ENCODE measurements around the gene CSNK1D. TPM values are rescaled to one million over a fixed set of nuclear protein-coding genes. Genes with fewer than 3 reads are reported as not detected.

CSNK1D gene
- total RNA-seq, 2 donors from 2014 or later = 140 to 142 TPM

DNA sequence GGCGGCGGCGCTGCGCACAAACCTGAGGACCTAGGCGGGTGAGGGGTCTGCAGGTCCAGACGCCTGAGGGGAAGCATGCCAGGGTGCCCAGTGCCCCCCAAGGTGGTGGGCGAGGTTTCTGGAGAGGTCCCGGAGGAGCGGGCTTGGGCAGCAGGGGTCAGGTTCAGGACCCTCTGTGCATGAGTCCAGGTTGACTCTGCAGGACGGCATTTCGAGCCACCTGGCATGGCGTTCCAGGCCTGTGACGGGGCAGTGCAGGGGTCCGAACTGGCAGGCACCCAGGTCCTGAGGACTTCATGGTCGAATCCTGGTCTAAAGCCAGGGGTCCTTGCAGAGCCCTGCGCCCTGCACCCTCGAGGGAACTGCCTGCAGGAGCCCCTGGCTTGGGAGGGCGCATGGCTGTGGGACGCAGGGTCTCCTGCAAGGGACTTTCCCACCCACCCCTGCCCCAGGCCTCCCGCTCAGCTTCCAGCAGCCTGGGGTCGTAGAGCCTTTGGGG is 41.1 kb downstream of the CSNK1D start:
- H3K9me3 Mint-ChIP-seq = no peaks in the 10 kb centered on the region
- H3K27ac Mint-ChIP-seq = no peak overlapping the region
- peaks cover under 1% of the 10 kb centered on the region for H3K4me1 Mint-ChIP-seq
- peaks cover 64% of the 10 kb centered on the region for H3K36me3 Mint-ChIP-seq (ENCODE audit: low read depth)
- ATAC-seq (replicated peaks) = no peak
- H3K4me3 Mint-ChIP-seq = no peak overlapping the region
- H3K27me3 Mint-ChIP-seq = no peaks in the 10 kb centered on the region

GRCh38 chr17:82231562-82232321 is 41.8 kb downstream of the CSNK1D start:
- Mint-ChIP-seq H3K4me3 (no peak overlapping the region), H3K4me1 (no peaks in the 10 kb centered on the region), H3K9me3 (no peaks in the 10 kb centered on the region), H3K27me3 (no peaks in the 10 kb centered on the region), H3K36me3 (ENCODE audit: low read depth) (peaks cover 60% of the 10 kb centered on the region), H3K27ac (no peak overlapping the region)
- ATAC-seq (replicated peaks) = no peak

DNA sequence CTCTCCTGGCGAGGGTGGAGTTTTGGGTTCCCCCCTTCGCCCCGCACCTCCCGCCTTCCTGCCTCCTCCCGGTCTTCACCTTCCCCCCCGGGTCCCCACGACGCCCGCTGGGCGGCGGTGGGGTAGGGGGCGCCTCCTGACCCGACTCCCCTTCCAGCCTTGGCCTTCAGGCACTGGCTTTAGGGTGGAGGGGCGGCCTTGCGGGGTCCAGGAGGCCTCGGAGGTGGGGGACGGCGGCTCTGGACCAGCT is 42.3 kb downstream of the CSNK1D start:
- Mint-ChIP-seq H3K27ac (no peak overlapping the region), H3K27me3 (no peaks in the 10 kb centered on the region), H3K4me1 (no peaks in the 10 kb centered on the region), H3K36me3 (ENCODE audit: low read depth) (peaks cover 55% of the 10 kb centered on the region), H3K9me3 (no peaks in the 10 kb centered on the region), H3K4me3 (no peak overlapping the region)
- ATAC-seq (replicated peaks) = peak; percentile 16

- no peaks in the 10 kb centered on the region for H3K9me3 Mint-ChIP-seq
- H3K4me3 Mint-ChIP-seq = peak overlapping the region; percentile 89
- H3K27me3 Mint-ChIP-seq = no peaks in the 10 kb centered on the region
- H3K4me1 Mint-ChIP-seq = no peaks in the 10 kb centered on the region
- peaks cover 50% of the 10 kb centered on the region for H3K36me3 Mint-ChIP-seq (ENCODE audit: low read depth)
- no peak overlapping the region for H3K27ac Mint-ChIP-seq
- ATAC-seq (replicated peaks) = peak; percentile 57
Observed at GRCh38 chr17:82230609-82231311, 42.7 kb downstream of the CSNK1D start.

GRCh38 chr17:82229698-82230608 is 43.5 kb downstream of the CSNK1D start:
- Mint-ChIP-seq H3K27ac (peak overlapping the region; percentile 85), H3K27me3 (no peaks in the 10 kb centered on the region), H3K9me3 (no peaks in the 10 kb centered on the region), H3K4me3 (peak overlapping the region; percentile 89), H3K36me3 (ENCODE audit: low read depth) (peaks cover 42% of the 10 kb centered on the region), H3K4me1 (no peaks in the 10 kb centered on the region)
- no peak for ATAC-seq (replicated peaks)

DNA sequence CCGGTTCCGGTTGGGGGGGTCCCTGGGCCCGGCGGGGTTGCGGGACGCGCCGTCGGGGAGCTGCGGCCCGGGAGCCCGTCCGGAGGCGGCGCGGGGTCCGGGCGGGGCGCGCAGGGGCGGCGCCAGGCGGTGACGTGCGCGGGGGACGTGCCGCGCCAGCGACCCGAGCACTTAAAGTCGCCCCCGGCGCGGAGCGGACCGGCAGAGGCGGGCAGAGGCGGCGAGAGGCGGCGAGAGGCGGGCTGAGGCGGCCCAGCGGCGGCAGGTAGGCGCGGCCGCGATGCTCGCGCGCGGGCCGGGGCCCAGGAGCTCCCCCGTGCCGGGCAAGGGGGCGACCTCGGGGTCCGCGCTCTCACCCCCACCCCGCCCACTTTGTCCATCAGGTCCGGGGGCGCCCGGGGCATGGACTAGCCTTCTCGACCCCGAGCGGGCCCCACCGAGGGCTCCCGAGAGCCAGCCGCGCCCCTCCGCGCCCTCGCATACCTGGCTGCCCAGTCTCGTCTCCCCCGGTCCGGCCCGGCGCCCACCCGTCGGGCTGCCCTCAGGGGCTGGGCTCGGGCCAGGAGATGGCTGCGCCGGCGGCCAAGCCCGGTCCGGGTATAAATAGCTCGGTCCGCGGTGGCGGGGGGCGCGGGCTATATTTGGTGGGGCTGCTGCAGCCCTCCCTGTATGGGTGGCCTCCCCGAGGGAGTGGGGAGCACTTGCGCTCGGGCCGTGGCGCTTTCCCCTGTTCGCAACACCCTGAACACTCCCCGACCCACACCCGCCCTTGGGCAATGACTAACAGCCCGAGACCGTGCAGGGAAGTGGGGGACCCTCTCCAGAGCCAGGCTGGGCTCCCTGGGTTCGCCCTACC is 44.4 kb downstream of the CSNK1D start, which contains the start of gene SLC16A3:
Gene SLC16A3 (plus strand): TSS at position 201 of the 856 bp plus-strand sequence. CDS start 6,967 bp downstream, outside the sequence.
- Mint-ChIP-seq H3K4me1 (no peaks in the 10 kb centered on the region), H3K36me3 (ENCODE audit: low read depth) (peaks cover 33% of the 10 kb centered on the region), H3K27me3 (no peaks in the 10 kb centered on the region), H3K9me3 (no peaks in the 10 kb centered on the region), H3K4me3 (peak within 1 kb of the TSS; percentile 89), H3K27ac (peak within 1 kb of the TSS; percentile 85)
- peak; percentile 67 for ATAC-seq (replicated peaks)

GRCh38 chr17:82228278-82228841 is 45.1 kb downstream of the CSNK1D start:
- peaks cover 26% of the 10 kb centered on the region for H3K36me3 Mint-ChIP-seq (ENCODE audit: low read depth)
- ATAC-seq (replicated peaks) = peak; percentile 69
- no peaks in the 10 kb centered on the region for H3K9me3 Mint-ChIP-seq
- peak overlapping the region; percentile 56 for H3K27ac Mint-ChIP-seq
- H3K4me1 Mint-ChIP-seq = no peaks in the 10 kb centered on the region
- H3K27me3 Mint-ChIP-seq = no peaks in the 10 kb centered on the region
- H3K4me3 Mint-ChIP-seq = peak overlapping the region; percentile 64

GRCh38 chr17:82227629-82228277 is 45.7 kb downstream of the CSNK1D start:
- Mint-ChIP-seq H3K27ac (peak overlapping the region; percentile 56), H3K9me3 (no peaks in the 10 kb centered on the region), H3K4me3 (peak overlapping the region; percentile 64), H3K4me1 (no peaks in the 10 kb centered on the region), H3K36me3 (ENCODE audit: low read depth) (peaks cover 20% of the 10 kb centered on the region), H3K27me3 (no peaks in the 10 kb centered on the region)
- no peak for ATAC-seq (replicated peaks)

GRCh38 chr17:82226809-82227628 is 46.5 kb downstream of the CSNK1D start:
- H3K27ac Mint-ChIP-seq = peak overlapping the region; percentile 56
- peaks cover 20% of the 10 kb centered on the region for H3K36me3 Mint-ChIP-seq (ENCODE audit: low read depth)
- peak overlapping the region; percentile 64 for H3K4me3 Mint-ChIP-seq
- no peak for ATAC-seq (replicated peaks)
- H3K27me3 Mint-ChIP-seq = no peaks in the 10 kb centered on the region
- no peaks in the 10 kb centered on the region for H3K4me1 Mint-ChIP-seq
- no peaks in the 10 kb centered on the region for H3K9me3 Mint-ChIP-seq

- no peak overlapping the region for H3K27ac Mint-ChIP-seq
- no peaks in the 10 kb centered on the region for H3K4me1 Mint-ChIP-seq
- H3K9me3 Mint-ChIP-seq = no peaks in the 10 kb centered on the region
- no peak overlapping the region for H3K4me3 Mint-ChIP-seq
- no peak for ATAC-seq (replicated peaks)
- H3K27me3 Mint-ChIP-seq = no peaks in the 10 kb centered on the region
- H3K36me3 Mint-ChIP-seq (ENCODE audit: low read depth) = peaks cover 20% of the 10 kb centered on the region
Observed at GRCh38 chr17:82226146-82226808, 47.2 kb downstream of the CSNK1D start.

DNA sequence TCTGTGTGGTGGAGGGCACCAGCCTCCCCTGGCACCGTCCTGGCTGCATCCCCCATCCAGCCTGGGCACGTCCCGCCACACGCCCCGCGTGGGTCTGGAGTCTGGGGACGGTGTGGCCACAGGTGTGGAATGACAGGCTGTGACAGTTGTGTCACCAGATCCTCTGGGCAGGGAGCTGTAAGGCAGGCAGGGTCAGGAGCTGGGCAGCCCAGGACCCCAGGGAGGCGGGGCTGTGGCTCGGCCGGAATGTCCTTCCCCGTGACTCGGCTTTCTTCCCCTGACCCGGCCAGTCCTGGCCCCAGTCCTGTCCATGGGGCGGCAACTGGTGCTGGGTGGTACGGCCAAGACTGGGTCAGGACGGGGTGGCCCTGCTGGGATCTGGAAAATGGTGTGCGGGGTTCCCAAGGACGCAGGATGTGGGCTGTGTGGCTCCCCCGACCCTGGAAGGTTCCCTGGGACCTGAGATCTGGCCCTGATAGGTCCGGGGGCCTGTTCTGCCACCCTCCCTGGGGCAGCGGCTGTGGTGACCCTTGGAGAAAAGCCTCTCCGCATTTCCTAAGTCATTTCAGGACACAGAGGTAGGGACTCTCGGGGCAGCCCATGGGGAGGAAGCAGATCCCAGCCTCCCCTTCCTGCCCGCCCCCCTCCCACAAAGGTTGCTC is 48.0 kb downstream of the CSNK1D start:
- Mint-ChIP-seq H3K9me3 (no peaks in the 10 kb centered on the region), H3K27me3 (no peaks in the 10 kb centered on the region), H3K4me3 (no peak overlapping the region), H3K36me3 (ENCODE audit: low read depth) (peaks cover 19% of the 10 kb centered on the region), H3K27ac (no peak overlapping the region), H3K4me1 (no peaks in the 10 kb centered on the region)
- ATAC-seq (replicated peaks) = no peak

DNA sequence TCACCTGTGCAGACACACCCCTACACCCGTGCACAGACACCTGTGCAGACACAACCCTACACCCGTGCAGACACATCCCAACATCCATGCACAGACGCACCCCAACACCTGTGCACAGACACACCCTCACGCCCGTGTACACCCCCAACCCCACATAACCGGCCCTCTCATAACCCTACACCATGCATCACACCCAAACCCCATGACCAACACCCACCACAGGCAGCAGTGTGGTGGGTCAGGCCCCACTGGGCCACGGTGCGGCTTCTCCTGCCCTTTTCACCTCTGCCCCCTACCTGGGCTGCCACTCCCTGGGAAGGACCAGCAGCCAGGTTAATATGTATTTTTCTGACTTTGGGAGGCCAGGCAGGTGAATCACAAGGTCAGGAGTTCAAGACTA is 48.8 kb downstream of the CSNK1D start:
- no peaks in the 10 kb centered on the region for H3K27me3 Mint-ChIP-seq
- ATAC-seq (replicated peaks) = no peak
- no peak overlapping the region for H3K4me3 Mint-ChIP-seq
- H3K27ac Mint-ChIP-seq = no peak overlapping the region
- no peaks in the 10 kb centered on the region for H3K4me1 Mint-ChIP-seq
- no peaks in the 10 kb centered on the region for H3K9me3 Mint-ChIP-seq
- peaks cover 10% of the 10 kb centered on the region for H3K36me3 Mint-ChIP-seq (ENCODE audit: low read depth)
